H1 (cell line): ENCODE data around the gene TM4SF18. TPM values are rescaled to one million over a fixed set of nuclear protein-coding genes. Genes with fewer than 3 reads are reported as not detected.

Experiments
- CTCF ChIA-PET: fragments of 300-600 bp; sonication (Branson Sonifier 250); formaldehyde crosslinking; loops from one replicate; lab custom pipeline; 2021; ENCODE audit not compliant: partially characterized antibody; lab: Charles Lee
- POLR2A ChIA-PET: fragments of 300-600 bp; sonication (Branson Sonifier 250); formaldehyde crosslinking; loops from one replicate; lab custom pipeline; 2021; ENCODE audit warnings: inconsistent platforms; ENCODE audit not compliant: partially characterized antibody; lab: Charles Lee
- DNase-seq, 2 experiments: peaks; one replicate each; pipeline versions ENCODE4 v3.0.0 to v3.0.0-alpha.2; 2010 to 2022; ENCODE audit warnings: low spot score in 2 of 2, low read depth in 1 of 2, mixed read lengths in 1 of 2
- FAIRE-seq: peaks from 2 replicates; lab custom pipeline; 2011; peaks lifted over from hg19 to GRCh38; lab: Jason Lieb, UNC
- H2AFZ ChIP-seq: 2 replicates; pipeline ENCODE4 v1.8.1; 2012; ENCODE audit warnings: low read length, inconsistent platforms
- H2AK5ac ChIP-seq: 2 replicates; pipeline ENCODE4 v1.6.1; 2013; ENCODE audit warnings: low read depth, low read length
- H2BK120ac ChIP-seq: replicated peaks from 2 replicates; pipeline ENCODE3; 2013; ENCODE audit warnings: low read depth, low read length, inconsistent platforms
- H2BK12ac ChIP-seq: 2 replicates; pipeline ENCODE4 v1.6.1; 2013; ENCODE audit warnings: low read depth, low read length
- H2BK15ac ChIP-seq: 2 replicates; pipeline ENCODE4 v1.6.1; 2013; ENCODE audit warnings: low read length
- H2BK20ac ChIP-seq: 2 replicates; pipeline ENCODE4 v1.6.1; 2013; ENCODE audit warnings: low read length
- H2BK5ac ChIP-seq: 2 replicates; pipeline ENCODE4 v1.6.1; 2013; ENCODE audit warnings: low read depth, low read length
- H3K14ac ChIP-seq: 2 replicates; pipeline ENCODE4 v1.6.1; 2013; ENCODE audit warnings: inconsistent platforms; ENCODE audit not compliant: insufficient read length
- H3K18ac ChIP-seq: 2 replicates; pipeline ENCODE4 v1.6.1; 2013; ENCODE audit warnings: low read length; ENCODE audit errors: extremely low read depth
- H3K23ac ChIP-seq: 2 replicates; pipeline ENCODE4 v1.6.1; 2013; ENCODE audit warnings: inconsistent platforms; ENCODE audit not compliant: insufficient read length
- H3K23me2 ChIP-seq: 2 replicates; pipeline ENCODE4 v1.6.1; 2013; ENCODE audit warnings: low read depth, low read length
- H3K27ac ChIP-seq: 2 replicates; pipeline ENCODE4 v1.6.1; 2011; ENCODE audit warnings: low read depth, low read length, inconsistent platforms
- H3K27me3 ChIP-seq, 4 experiments: replicated peaks in 1 of 4; 1 replicate in 1 of 4; 2 replicates in 3 of 4; pipeline versions ENCODE4 v1.6.1 to v1.8.1; 2011 to 2013; ENCODE audit warnings: low read length in 3 of 4, mild to moderate bottlenecking in 3 of 4, inconsistent platforms in 2 of 4, mixed read lengths in 2 of 4, moderate library complexity in 1 of 4; ENCODE audit not compliant: control insufficient read depth in 3 of 4, insufficient read depth in 3 of 4; ENCODE audit errors: extremely low read depth in 1 of 4
- H3K36me3 ChIP-seq, 4 experiments: 2 replicates each; pipeline versions ENCODE4 v1.6.1 to v1.8.1; 2011 to 2013; ENCODE audit warnings: mild to moderate bottlenecking in 4 of 4, low read length in 3 of 4, moderate library complexity in 2 of 4, control low read depth in 1 of 4, inconsistent platforms in 1 of 4; ENCODE audit not compliant: insufficient read depth in 4 of 4, control insufficient read depth in 2 of 4
- H3K4ac ChIP-seq: replicated peaks from 2 replicates; pipeline ENCODE3; 2013; ENCODE audit warnings: low read length, low read depth, mixed read lengths, inconsistent platforms; ENCODE audit not compliant: insufficient read length
- H3K4me1 ChIP-seq, 4 experiments: replicated peaks in 1 of 4; 1 replicate in 1 of 4; 2 replicates in 3 of 4; pipeline versions ENCODE4 v1.6.1 to v1.8.1; 2011 to 2013; ENCODE audit warnings: low read length in 3 of 4, inconsistent platforms in 2 of 4, mixed read lengths in 1 of 4; ENCODE audit not compliant: insufficient read depth in 4 of 4, control insufficient read depth in 3 of 4
- H3K4me2 ChIP-seq, 2 experiments: 2 replicates each; pipeline versions ENCODE4 v1.6.1 to v1.8.1; 2011 to 2013; ENCODE audit warnings: low read depth in 2 of 2, low read length in 2 of 2, control low read depth in 1 of 2, inconsistent platforms in 1 of 2, mild to moderate bottlenecking in 1 of 2; ENCODE audit not compliant: insufficient read depth in 1 of 2
- H3K4me3 ChIP-seq, 4 experiments: fragments of 200-600, 300-600 bp in 1 of 4; sonication (generic), shearing (Covaris generic), sonication (Bioruptor Twin) in 1 of 4; 2 replicates each; pipeline versions ENCODE4 v1.5.1 to v1.8.1; 2011 to 2016; ENCODE audit warnings: low read length in 4 of 4, low read depth in 3 of 4, control low read depth in 2 of 4, inconsistent platforms in 2 of 4, mild to moderate bottlenecking in 2 of 4, mixed read lengths in 1 of 4, moderate library complexity in 1 of 4; ENCODE audit not compliant: insufficient read depth in 2 of 4; ENCODE audit errors: extremely low read depth in 1 of 4
- H3K56ac ChIP-seq: replicated peaks from 2 replicates; pipeline ENCODE3; 2013; ENCODE audit warnings: low read depth, mild to moderate bottlenecking, mixed read lengths, low read length, inconsistent platforms; ENCODE audit not compliant: insufficient read length
- H3K79me1 ChIP-seq: 2 replicates; pipeline ENCODE4 v1.6.1; 2013; ENCODE audit warnings: low read depth, low read length, control low read depth
- H3K79me2 ChIP-seq, 2 experiments: 2 replicates each; pipeline versions ENCODE4 v1.6.1 to v1.8.1; 2012 to 2013; ENCODE audit warnings: low read length in 2 of 2, mild to moderate bottlenecking in 2 of 2, inconsistent platforms in 1 of 2; ENCODE audit not compliant: insufficient read depth in 2 of 2, control insufficient read depth in 1 of 2
- H3K9ac ChIP-seq, 4 experiments: replicated peaks in 1 of 4; 1 replicate in 1 of 4; 2 replicates in 3 of 4; pipeline versions ENCODE4 v1.6.1 to v1.8.1; 2011 to 2013; ENCODE audit warnings: low read depth in 3 of 4, low read length in 3 of 4, control low read depth in 2 of 4, mild to moderate bottlenecking in 2 of 4, moderate library complexity in 2 of 4, inconsistent platforms in 1 of 4; ENCODE audit errors: extremely low read depth in 1 of 4
- H3K9me3 ChIP-seq, 2 experiments: 2 replicates each; pipeline versions ENCODE4 v1.6.1 to v1.8.1; 2012 to 2013; ENCODE audit warnings: mild to moderate bottlenecking in 2 of 2, moderate library complexity in 2 of 2, control low read depth in 1 of 2, inconsistent platforms in 1 of 2, low read depth in 1 of 2, low read length in 1 of 2, mixed read lengths in 1 of 2; ENCODE audit not compliant: insufficient read depth in 2 of 2
- H4K20me1 ChIP-seq, 2 experiments: replicated peaks in 1 of 2; 2 replicates each; pipeline versions ENCODE3 to v1.8.1; 2011 to 2013; ENCODE audit warnings: inconsistent platforms in 2 of 2, low read length in 2 of 2, mild to moderate bottlenecking in 1 of 2; ENCODE audit not compliant: insufficient read depth in 2 of 2, control insufficient read depth in 1 of 2
- H4K5ac ChIP-seq: 2 replicates; pipeline ENCODE4 v1.6.1; 2013; ENCODE audit warnings: low read length, low read depth, mixed read lengths, inconsistent platforms; ENCODE audit not compliant: insufficient read length
- H4K8ac ChIP-seq: 2 replicates; pipeline ENCODE4 v1.8.0; 2013; ENCODE audit warnings: mild to moderate bottlenecking, moderate library complexity, low read length, inconsistent platforms; ENCODE audit not compliant: insufficient read depth; ENCODE audit errors: extremely low read depth
- H4K91ac ChIP-seq: replicated peaks from 2 replicates; pipeline ENCODE3; 2013; ENCODE audit warnings: low read length, mixed read lengths, inconsistent platforms; ENCODE audit not compliant: insufficient read length
- EP300 ChIP-seq, 2 experiments: IDR thresholded peaks; 1 replicate in 1 of 2; 2 replicates in 1 of 2; pipeline ENCODE4 v1.6.1; 2011 to 2012; ENCODE audit warnings: low read depth in 2 of 2, low read length in 2 of 2, mild to moderate bottlenecking in 2 of 2, borderline replicate concordance in 1 of 2, inconsistent platforms in 1 of 2, moderate library complexity in 1 of 2
- KDM5A ChIP-seq: fragments of 200-600 bp; IDR thresholded peaks from 2 replicates; pipeline ENCODE4 v1.7.1; 2012; ENCODE audit warnings: mild to moderate bottlenecking, low read length, inconsistent platforms, mixed read lengths
- SUZ12 ChIP-seq: fragments of 200-600 bp; sonication (generic); IDR thresholded peaks from 2 replicates; pipeline ENCODE4 v1.6.1; 2012; ENCODE audit warnings: mild to moderate bottlenecking, inconsistent platforms, low read length, moderate library complexity, mixed read lengths
- WGBS, 2 experiments: shearing (Covaris generic) in 1 of 2; methylation state at CpG; one replicate each; pipeline versions ENCODE4 v1.1.6 to v1.1.7; 2013 to 2015; ENCODE audit warnings: low lambda C conversion rate in 2 of 2, mixed read lengths in 2 of 2, inconsistent platforms in 1 of 2, low coverage in 1 of 2, missing lambda C conversion rate in 1 of 2; ENCODE audit not compliant: insufficient replicate concordance in 2 of 2, insufficient coverage in 1 of 2, insufficient read length in 1 of 2; ENCODE audit errors: extremely low coverage in 1 of 2, missing lambda C conversion rate in 1 of 2; 5-methylcytosine and 5-hydroxymethylcytosine counted together
- polyA plus RNA-seq, 7 experiments: library from polyadenylated mRNA; depleted of rRNA in 3 of 7; stranded (reverse) in 5 of 7; unstranded in 2 of 7; fragments of >200 nt in 5 of 7; fragments of 200-250 nt in 2 of 7; gene quantifications; 1 replicate in 5 of 7; 2 replicates in 1 of 7; 4 replicates in 1 of 7; pipeline versions ENCODE4 v1.2.1 to v1.2.3, GENCODE V29; 2011 to 2013; ENCODE audit warnings: missing spikeins in 2 of 7, mixed read lengths in 2 of 7
- total RNA-seq: library from RNA; stranded (reverse); fragmentation: NEBNext Ultra II Directional; extraction: Animal tissue kit (Norgen Biotek cat#: 25700); gene quantifications from 2 replicates; pipeline ENCODE4 v1.2.1, GENCODE V29; 2021

Gene TM4SF18
- total and polyA plus RNA-seq, 2 of the 8 experiments (the other 6 are each of a cell fraction or from before 2014, with no cell fraction given), result 2.9 to 13.6 TPM

DNA sequence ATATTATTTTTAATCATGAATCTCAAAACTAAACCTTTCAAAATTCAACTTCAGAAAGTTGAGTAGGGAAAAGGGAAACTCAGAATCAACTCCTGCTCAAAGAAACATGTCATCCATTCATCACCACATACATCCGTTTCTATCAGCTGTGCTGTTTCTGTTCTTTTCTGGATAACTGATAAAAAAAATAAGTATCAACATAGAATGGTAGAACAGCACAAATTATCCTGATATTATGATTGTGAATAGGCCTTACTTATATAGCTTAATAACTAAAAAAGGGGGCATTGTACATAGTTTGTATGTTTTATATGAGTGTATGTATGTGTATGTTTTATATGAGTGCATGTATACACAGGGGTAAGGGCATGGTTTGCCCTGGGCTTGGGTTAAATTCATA lies 41.0 kb upstream of the TM4SF18 start:
- Histone ChIP-seq H2BK5ac (no peak overlapping the region), H4K8ac (no peak overlapping the region), H4K91ac (no peak overlapping the region), H3K4me1 (peaks cover 1 to 18% (median 16%) of the 10 kb centered on the region in 4 experiments), H4K5ac (no peak overlapping the region), H3K27ac (no peak overlapping the region), H3K18ac (no peak overlapping the region), H2BK20ac (no peak overlapping the region), H2BK12ac (no peak overlapping the region), H3K14ac (no peak overlapping the region), H2BK15ac (no peak overlapping the region), H2AK5ac (no peak overlapping the region), H3K56ac (no peak overlapping the region), H3K27me3 (no peaks in the 10 kb centered on the region), H3K23me2 (no peaks in the 10 kb centered on the region), H3K23ac (no peak overlapping the region), H3K4ac (no peak overlapping the region), H3K9me3 (no peaks in the 10 kb centered on the region), H3K79me2 (no peaks in the 10 kb centered on the region), H4K20me1 (no peaks in the 10 kb centered on the region), H3K4me2 (no peak overlapping the region), H2AFZ (no peak overlapping the region), H3K36me3 (no peaks in the 10 kb centered on the region), H3K4me3 (no peak overlapping the region), H3K9ac (no peak overlapping the region), H3K79me1 (no peaks in the 10 kb centered on the region), H2BK120ac (no peak overlapping the region)
- TF ChIP-seq SUZ12, result no peak
- TF ChIP-seq KDM5A, result no peak
- TF ChIP-seq EP300 (IDR thresholded peaks at IDR 0.05; ENCODE audit: borderline replicate concordance in 1 of 2, low read depth in 2 of 2, low read length in 2 of 2), result no peak
- FAIRE-seq (no peak), DNase-seq (no peak)
- 92% methylated on average over 1 of the region's 1 CpG; no CpG with 5 or more reads in 1 of the 2 experiments for whole genome bisulfite sequencing, 2 experiments
- ChIA-PET POLR2A (no interaction called here), CTCF (interaction anchor here (0.9 to 3.7 kb wide), 6 partner anchors 17 to 114 kb away, joined by 3 to 19 read pairs (median 4); no protein-coding TSS in a partner anchor)
